ENCODE results near the gene TNS2. TPM values are rescaled to one million over a fixed set of nuclear protein-coding genes. Genes with fewer than 3 reads are reported as not detected.

The TNS2 gene
- total and polyA plus RNA-seq, 2 of the 13 experiments (the other 11 are each of a cell fraction or from before 2014, with no cell fraction given): 8.9 to 20.4 TPM

DNA sequence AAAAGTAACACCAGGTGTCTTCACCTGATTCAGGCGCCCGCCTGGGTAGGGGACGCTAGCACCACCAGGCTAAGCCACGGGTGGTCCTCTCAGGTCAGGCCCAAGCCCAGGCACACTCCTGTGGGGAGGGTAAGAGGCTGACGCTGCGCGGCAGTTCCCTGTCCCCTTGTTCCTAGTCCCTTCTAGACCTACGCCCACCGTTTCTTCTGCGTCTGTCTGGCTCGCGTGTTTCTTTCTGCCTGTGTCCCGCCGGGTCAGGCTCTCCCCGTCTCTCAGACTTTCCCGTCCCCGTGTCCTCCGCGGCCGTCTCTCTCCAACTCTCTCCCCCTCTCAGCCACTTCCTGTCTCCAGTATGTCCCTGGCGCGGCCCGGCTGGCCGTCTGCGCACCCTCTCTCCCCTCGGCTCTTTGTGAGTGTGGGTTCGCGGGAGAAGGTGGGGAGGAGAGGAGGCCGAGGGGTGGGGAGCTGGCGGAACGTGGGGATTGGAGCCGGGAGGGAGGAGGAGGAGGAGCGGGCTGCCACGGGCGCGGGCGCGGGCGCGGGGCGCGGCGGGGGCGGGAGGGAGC, 3.1 kb upstream of the TNS2 start (continued):
- TF ChIP-seq HMG20A (CRISPR knock-in tag; IDR thresholded peaks at IDR 0.05; ENCODE audit: borderline replicate concordance): no peak
- TF ChIP-seq KLF6 (CRISPR knock-in tag; IDR thresholded peaks at IDR 0.05): no peak
- TF ChIP-seq, protein P1, sequence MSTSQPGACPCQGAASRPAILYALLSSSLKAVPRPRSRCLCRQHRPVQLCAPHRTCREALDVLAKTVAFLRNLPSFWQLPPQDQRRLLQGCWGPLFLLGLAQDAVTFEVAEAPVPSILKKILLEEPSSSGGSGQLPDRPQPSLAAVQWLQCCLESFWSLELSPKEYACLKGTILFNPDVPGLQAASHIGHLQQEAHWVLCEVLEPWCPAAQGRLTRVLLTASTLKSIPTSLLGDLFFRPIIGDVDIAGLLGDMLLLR (CRISPR knock-in tag; IDR thresholded peaks at IDR 0.05): no peak
- TF ChIP-seq, protein P2, sequence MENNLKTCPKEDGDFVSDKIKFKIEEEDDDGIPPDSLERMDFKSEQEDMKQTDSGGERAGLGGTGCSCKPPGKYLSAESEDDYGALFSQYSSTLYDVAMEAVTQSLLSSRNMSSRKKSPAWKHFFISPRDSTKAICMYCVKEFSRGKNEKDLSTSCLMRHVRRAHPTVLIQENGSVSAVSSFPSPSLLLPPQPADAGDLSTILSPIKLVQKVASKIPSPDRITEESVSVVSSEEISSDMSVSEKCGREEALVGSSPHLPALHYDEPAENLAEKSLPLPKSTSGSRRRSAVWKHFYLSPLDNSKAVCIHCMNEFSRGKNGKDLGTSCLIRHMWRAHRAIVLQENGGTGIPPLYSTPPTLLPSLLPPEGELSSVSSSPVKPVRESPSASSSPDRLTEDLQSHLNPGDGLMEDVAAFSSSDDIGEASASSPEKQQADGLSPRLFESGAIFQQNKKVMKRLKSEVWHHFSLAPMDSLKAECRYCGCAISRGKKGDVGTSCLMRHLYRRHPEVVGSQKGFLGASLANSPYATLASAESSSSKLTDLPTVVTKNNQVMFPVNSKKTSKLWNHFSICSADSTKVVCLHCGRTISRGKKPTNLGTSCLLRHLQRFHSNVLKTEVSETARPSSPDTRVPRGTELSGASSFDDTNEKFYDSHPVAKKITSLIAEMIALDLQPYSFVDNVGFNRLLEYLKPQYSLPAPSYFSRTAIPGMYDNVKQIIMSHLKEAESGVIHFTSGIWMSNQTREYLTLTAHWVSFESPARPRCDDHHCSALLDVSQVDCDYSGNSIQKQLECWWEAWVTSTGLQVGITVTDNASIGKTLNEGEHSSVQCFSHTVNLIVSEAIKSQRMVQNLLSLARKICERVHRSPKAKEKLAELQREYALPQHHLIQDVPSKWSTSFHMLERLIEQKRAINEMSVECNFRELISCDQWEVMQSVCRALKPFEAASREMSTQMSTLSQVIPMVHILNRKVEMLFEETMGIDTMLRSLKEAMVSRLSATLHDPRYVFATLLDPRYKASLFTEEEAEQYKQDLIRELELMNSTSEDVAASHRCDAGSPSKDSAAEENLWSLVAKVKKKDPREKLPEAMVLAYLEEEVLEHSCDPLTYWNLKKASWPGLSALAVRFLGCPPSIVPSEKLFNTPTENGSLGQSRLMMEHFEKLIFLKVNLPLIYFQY (CRISPR knock-in tag; IDR thresholded peaks at IDR 0.05; ENCODE audit: borderline replicate concordance): no peak; the same call in 1 of the 2 replicates
- TF ChIP-seq, protein P3, sequence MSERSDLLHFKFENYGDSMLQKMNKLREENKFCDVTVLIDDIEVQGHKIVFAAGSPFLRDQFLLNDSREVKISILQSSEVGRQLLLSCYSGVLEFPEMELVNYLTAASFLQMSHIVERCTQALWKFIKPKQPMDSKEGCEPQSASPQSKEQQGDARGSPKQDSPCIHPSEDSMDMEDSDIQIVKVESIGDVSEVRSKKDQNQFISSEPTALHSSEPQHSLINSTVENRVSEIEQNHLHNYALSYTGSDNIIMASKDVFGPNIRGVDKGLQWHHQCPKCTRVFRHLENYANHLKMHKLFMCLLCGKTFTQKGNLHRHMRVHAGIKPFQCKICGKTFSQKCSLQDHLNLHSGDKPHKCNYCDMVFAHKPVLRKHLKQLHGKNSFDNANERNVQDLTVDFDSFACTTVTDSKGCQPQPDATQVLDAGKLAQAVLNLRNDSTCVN (CRISPR knock-in tag; IDR thresholded peaks at IDR 0.05; ENCODE audit: borderline replicate concordance): 0 out of 2 replicates have a peak, but pooled peaks have one; percentile 7
- TF ChIP-seq ZNF746 (CRISPR knock-in tag; IDR thresholded peaks at IDR 0.05): no peak
- TF ChIP-seq, protein P4, sequence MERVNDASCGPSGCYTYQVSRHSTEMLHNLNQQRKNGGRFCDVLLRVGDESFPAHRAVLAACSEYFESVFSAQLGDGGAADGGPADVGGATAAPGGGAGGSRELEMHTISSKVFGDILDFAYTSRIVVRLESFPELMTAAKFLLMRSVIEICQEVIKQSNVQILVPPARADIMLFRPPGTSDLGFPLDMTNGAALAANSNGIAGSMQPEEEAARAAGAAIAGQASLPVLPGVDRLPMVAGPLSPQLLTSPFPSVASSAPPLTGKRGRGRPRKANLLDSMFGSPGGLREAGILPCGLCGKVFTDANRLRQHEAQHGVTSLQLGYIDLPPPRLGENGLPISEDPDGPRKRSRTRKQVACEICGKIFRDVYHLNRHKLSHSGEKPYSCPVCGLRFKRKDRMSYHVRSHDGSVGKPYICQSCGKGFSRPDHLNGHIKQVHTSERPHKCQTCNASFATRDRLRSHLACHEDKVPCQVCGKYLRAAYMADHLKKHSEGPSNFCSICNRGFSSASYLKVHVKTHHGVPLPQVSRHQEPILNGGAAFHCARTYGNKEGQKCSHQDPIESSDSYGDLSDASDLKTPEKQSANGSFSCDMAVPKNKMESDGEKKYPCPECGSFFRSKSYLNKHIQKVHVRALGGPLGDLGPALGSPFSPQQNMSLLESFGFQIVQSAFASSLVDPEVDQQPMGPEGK (CRISPR knock-in tag; IDR thresholded peaks at IDR 0.05): 0 out of 2 replicates have a peak, but pooled peaks have one; percentile 45
- TF ChIP-seq, protein P5, sequence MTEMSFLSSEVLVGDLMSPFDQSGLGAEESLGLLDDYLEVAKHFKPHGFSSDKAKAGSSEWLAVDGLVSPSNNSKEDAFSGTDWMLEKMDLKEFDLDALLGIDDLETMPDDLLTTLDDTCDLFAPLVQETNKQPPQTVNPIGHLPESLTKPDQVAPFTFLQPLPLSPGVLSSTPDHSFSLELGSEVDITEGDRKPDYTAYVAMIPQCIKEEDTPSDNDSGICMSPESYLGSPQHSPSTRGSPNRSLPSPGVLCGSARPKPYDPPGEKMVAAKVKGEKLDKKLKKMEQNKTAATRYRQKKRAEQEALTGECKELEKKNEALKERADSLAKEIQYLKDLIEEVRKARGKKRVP (CRISPR knock-in tag; IDR thresholded peaks at IDR 0.05): no peak
- TF ChIP-seq ZNF431 (CRISPR knock-in tag; IDR thresholded peaks at IDR 0.05; ENCODE audit: borderline replicate concordance, low read depth): no peak
- no peak for TF ChIP-seq TARDBP (CRISPR knock-in tag; IDR thresholded peaks at IDR 0.05)
- TF ChIP-seq PCBP1 (IDR thresholded peaks at IDR 0.05; ENCODE audit: borderline replicate concordance, low read depth, low read length): 0 out of 2 replicates have a peak, but pooled peaks have one; percentile 70
- TF ChIP-seq ZNF468 (CRISPR knock-in tag; IDR thresholded peaks at IDR 0.05): no peak
- no peak for TF ChIP-seq ZSCAN25 (CRISPR knock-in tag; IDR thresholded peaks at IDR 0.05)
- no peak for TF ChIP-seq ZNF670 (CRISPR knock-in tag; IDR thresholded peaks at IDR 0.05; ENCODE audit: borderline replicate concordance)
- TF ChIP-seq RAD51 (IDR thresholded peaks at IDR 0.05; ENCODE audit: borderline replicate concordance): no peak
- no peak for TF ChIP-seq ZNF713 (CRISPR knock-in tag; IDR thresholded peaks at IDR 0.05)
- no peak for TF ChIP-seq HNRNPH1 (optimal IDR thresholded peaks at IDR 0.05; ENCODE audit: low read depth, low read length)
- no peak for TF ChIP-seq ZNF879 (CRISPR knock-in tag; IDR thresholded peaks at IDR 0.05)
- TF ChIP-seq FOXM1 (CRISPR knock-in tag; IDR thresholded peaks at IDR 0.05): no peak
- no peak for TF ChIP-seq NFE2 (CRISPR knock-in tag; IDR thresholded peaks at IDR 0.05)
- TF ChIP-seq NFE2L1 (CRISPR knock-in tag; IDR thresholded peaks at IDR 0.05; ENCODE audit: borderline replicate concordance): no peak
- peak; percentile 57 for TF ChIP-seq ZNF777 (CRISPR knock-in tag; IDR thresholded peaks at IDR 0.05)
- no peak for TF ChIP-seq NR1H2 (CRISPR knock-in tag; IDR thresholded peaks at IDR 0.05; ENCODE audit: borderline replicate concordance, low read depth)

Measured in HepG2 (cell line).